Measurements from ENCODE around the gene BHMT2.

DNA sequence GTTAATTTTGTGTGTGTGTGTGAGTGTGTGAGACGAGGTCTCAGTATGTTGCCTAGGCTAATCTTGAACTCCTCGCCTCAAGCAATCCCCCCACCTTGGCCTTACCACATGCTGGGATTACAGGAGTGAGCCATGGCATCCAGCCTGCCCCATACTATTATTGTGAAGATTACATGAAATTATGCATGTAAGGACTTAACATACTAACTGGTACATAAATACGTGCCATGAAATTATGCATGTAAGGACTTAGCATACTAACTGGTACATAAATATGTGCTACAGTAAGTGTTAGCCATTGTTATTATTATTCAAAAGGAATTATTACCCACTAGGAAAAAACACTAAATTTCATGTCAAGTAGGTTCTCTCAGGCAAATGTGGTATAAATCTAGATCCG, 16.2 kb upstream of the BHMT2 start:
- no peak for TF ChIP-seq POLR2A (IDR thresholded peaks at IDR 0.05)
- TF ChIP-seq, protein P1, sequence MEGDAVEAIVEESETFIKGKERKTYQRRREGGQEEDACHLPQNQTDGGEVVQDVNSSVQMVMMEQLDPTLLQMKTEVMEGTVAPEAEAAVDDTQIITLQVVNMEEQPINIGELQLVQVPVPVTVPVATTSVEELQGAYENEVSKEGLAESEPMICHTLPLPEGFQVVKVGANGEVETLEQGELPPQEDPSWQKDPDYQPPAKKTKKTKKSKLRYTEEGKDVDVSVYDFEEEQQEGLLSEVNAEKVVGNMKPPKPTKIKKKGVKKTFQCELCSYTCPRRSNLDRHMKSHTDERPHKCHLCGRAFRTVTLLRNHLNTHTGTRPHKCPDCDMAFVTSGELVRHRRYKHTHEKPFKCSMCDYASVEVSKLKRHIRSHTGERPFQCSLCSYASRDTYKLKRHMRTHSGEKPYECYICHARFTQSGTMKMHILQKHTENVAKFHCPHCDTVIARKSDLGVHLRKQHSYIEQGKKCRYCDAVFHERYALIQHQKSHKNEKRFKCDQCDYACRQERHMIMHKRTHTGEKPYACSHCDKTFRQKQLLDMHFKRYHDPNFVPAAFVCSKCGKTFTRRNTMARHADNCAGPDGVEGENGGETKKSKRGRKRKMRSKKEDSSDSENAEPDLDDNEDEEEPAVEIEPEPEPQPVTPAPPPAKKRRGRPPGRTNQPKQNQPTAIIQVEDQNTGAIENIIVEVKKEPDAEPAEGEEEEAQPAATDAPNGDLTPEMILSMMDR (IDR thresholded peaks at IDR 0.05) = no peak

All from esophagus squamous epithelium (tissue), 4 donors.